ENCODE results near the gene IP6K3.

The IP6K3 gene

DNA sequence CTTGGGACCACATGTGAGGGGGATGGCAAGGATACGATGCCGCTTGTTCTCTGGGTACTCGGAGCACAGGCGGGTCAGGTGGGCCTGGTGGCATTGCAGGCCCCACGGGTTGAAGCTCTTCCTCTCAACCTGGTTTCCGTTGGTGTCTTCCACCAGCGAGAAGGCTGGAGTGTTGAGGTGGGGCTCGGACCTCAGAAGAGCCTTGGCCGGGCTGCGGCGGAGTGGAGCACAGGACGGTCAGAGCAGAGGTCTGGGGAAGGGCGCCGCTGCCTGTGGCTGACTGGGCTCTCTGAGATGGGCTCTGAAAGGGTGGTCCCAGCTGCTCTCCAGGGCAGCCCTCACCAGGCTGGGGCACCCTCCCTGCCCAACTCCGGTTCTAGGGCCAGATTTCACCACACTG lies 20.0 kb downstream of the IP6K3 start:
- no peak for DNase-seq (ENCODE audit: low spot score)
- in situ Hi-C loops (cut with MboI; ENCODE audit: low sequenced_read_pairs, unreplicated experiment), result no loop called here
- TF ChIP-seq, protein P1, sequence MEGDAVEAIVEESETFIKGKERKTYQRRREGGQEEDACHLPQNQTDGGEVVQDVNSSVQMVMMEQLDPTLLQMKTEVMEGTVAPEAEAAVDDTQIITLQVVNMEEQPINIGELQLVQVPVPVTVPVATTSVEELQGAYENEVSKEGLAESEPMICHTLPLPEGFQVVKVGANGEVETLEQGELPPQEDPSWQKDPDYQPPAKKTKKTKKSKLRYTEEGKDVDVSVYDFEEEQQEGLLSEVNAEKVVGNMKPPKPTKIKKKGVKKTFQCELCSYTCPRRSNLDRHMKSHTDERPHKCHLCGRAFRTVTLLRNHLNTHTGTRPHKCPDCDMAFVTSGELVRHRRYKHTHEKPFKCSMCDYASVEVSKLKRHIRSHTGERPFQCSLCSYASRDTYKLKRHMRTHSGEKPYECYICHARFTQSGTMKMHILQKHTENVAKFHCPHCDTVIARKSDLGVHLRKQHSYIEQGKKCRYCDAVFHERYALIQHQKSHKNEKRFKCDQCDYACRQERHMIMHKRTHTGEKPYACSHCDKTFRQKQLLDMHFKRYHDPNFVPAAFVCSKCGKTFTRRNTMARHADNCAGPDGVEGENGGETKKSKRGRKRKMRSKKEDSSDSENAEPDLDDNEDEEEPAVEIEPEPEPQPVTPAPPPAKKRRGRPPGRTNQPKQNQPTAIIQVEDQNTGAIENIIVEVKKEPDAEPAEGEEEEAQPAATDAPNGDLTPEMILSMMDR (IDR thresholded peaks at IDR 0.05; ENCODE audit: borderline replicate concordance, control extremely low read depth, extremely low read depth, insufficient read depth, missing control alignments), result no peak

DNA sequence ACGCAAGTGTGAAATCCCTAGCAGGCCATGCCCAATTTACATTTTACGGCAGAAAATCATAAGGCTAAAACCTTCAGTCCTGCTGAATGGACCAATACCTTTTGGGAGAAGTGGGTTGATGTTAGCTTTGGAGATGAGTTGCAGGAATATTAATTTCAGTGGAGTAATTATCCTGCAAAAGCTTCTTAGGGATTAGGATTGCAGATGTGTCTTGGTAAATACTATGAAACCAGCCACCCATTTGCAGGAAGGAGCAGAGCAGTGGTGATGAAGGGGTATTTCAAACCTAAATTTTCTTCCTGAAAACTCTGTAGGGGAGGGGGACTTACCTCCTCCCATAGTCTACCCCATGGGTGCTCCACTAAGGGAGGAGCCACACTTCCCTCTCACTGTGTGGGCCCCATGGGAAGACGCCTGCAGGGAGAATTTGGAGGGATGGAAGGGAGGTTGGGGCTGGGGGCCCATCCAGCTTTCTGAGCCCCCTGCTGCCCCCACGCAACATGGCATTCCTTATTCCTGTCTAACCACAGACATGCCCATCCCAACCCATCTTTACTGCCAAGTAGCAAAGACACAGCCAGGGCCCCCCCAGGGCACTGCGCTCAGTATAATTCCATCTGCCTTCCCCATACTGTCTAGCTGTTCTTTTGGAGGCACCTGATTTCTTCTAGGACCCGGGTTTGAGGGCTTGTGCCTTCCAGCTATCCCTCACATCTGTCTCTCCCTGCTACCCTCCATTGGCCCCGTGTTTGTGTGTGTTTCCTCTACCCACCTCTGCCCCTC lies 20.6 kb downstream of the IP6K3 start:
- TF ChIP-seq, protein P1 (IDR thresholded peaks at IDR 0.05; ENCODE audit: borderline replicate concordance, control extremely low read depth, extremely low read depth, insufficient read depth, missing control alignments), result no peak
- no peak for DNase-seq (ENCODE audit: low spot score)
- in situ Hi-C loops (cut with MboI; ENCODE audit: low sequenced_read_pairs, unreplicated experiment), result no loop called here

DNA sequence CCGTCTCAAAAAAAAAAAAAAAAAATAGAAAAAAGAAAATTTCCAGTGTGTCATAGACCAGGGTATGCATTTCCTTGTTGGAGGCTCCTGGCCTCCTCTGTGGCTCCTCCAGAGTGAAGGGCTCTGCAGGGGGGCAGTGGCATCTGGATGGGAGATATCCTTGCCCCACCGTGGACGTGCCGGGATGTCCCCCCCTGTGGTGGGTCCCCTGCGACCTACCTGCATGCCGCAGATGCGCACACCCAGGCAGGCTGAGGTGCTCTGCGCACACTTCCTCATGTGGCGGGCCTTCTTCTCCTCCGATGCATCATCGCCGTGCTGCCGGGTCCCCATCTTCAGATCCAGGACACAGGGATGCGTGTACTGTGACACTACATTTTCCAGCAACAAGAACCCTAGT lies 21.5 kb downstream of the IP6K3 start:
- in situ Hi-C loops (cut with MboI; ENCODE audit: low sequenced_read_pairs, unreplicated experiment), result no loop called here
- TF ChIP-seq, protein P1 (IDR thresholded peaks at IDR 0.05; ENCODE audit: borderline replicate concordance, control extremely low read depth, extremely low read depth, insufficient read depth, missing control alignments), result no peak
- DNase-seq (ENCODE audit: low spot score), result no peak

DNA sequence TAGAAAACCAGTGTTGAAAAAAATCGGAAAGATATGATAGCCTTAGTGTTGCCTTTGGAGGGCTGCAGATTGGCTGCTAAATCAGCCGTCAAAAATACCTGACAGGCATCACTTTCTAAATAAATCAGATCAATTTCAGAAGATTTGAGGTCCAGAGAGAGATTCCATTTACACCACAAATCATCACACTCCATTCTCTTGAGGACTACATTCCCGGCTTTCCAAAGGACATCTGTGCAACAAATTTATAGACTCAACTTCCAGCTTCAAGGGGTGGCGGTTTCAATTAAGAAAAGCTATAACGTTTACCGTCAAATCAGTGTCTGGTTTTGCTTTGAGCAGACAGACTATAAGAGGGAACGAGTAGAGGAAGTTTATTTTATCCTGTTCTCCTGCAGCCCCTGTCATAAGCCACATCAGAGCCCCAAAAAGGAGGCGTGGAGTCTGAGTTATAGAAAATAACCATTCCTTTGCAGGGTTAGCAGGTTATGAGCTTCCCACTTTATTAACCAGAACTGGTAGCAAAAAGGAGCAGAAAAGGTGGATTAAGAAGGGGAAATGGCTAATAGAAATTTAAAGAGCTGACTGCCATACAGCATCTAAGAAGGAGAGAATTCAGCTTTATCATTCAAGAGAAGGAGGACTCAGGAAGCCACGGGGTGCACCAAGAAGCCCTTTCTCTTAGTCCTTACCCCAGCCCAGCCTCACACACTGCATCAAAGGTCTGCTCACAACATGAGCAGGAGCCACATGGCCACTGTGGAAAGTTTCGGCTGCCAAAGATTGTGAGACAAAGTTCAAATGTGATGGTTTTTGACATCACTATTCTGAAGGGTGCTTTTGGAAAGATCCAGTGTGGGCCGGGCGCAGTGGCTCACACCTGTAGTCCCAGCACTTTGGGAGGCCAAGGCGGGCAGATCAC lies 22.3 kb downstream of the IP6K3 start:
- DNase-seq (ENCODE audit: low spot score), result no peak
- TF ChIP-seq, protein P1 (IDR thresholded peaks at IDR 0.05; ENCODE audit: borderline replicate concordance, control extremely low read depth, extremely low read depth, insufficient read depth, missing control alignments), result no peak
- in situ Hi-C loops (cut with MboI; ENCODE audit: low sequenced_read_pairs, unreplicated experiment), result no loop called here

DNA sequence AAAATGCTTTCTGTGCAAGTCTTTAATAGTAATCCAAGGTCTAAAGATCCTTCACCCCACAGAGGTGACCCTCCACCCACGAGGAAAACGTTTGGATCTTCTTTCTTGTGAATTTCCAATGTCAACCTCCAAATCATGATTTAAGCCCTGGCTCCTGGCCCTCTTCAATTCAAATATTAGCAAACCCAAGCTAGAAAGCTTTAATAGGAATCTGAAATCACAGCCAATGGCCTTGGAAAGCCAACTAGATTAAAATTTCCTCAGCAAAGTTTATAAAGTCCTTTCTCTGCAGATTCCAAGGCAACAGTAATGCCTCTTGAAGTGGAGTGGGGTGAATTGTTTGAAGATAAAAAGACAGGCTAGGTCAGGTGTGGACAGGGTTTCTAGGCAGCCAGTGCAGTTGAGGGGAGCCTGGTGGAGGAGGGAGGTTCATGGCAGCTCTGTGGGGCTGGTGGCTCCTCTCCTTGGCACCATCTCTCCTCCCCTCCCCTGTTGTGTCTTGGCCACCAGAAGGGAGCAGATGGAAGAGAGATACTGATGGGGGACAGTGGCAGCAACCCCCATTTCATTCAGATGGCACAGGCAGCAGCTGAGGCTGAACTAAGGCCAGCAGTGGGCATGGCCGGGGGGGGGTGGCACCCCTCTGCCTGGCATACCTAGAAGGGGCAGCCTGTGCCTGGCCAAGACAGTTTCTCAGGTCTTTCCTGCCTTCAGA lies 23.2 kb downstream of the IP6K3 start:
- DNase-seq (ENCODE audit: low spot score), result no peak
- in situ Hi-C loops (cut with MboI; ENCODE audit: low sequenced_read_pairs, unreplicated experiment), result no loop called here
- TF ChIP-seq, protein P1 (IDR thresholded peaks at IDR 0.05; ENCODE audit: borderline replicate concordance, control extremely low read depth, extremely low read depth, insufficient read depth, missing control alignments), result no peak

DNA sequence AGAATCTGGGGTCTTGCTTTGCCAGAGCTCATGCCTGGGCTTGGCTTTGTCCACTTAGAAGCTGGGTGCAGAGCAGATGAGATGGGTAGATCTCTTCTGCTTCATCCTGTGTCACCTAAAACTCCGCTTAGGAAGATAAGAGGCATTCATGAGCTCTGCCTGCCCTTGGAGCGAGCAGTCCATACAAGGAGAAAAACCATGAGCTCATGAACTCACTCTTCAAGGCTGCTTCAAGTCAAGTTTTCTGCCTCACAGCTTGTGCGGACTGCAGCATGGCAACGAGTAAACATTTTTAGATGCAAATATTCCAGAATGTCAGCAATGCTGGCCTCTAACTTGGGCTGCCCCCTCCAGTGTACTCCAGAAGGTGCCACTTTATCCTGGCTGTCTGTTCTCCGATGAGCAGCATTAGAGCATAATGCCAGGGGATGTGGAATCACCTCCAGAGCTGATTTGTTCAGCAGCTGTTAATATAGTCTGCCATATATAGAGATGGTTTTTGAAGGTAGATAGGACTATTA lies 24.5 kb downstream of the IP6K3 start:
- DNase-seq (ENCODE audit: low spot score), result no peak
- in situ Hi-C loops (cut with MboI; ENCODE audit: low sequenced_read_pairs, unreplicated experiment), result no loop called here
- TF ChIP-seq, protein P1 (IDR thresholded peaks at IDR 0.05; ENCODE audit: borderline replicate concordance, control extremely low read depth, extremely low read depth, insufficient read depth, missing control alignments), result no peak

All from GM13976 (cell line).